ENCODE results near the gene LEMD2. TPM values are rescaled to one million over a fixed set of nuclear protein-coding genes. Genes with fewer than 3 reads are reported as not detected.

The LEMD2 gene
- total and polyA plus RNA-seq, 2 donors (not counting 1 experiment from before 2014, with no cell fraction given), result 25.7 to 61.9 TPM

DNA sequence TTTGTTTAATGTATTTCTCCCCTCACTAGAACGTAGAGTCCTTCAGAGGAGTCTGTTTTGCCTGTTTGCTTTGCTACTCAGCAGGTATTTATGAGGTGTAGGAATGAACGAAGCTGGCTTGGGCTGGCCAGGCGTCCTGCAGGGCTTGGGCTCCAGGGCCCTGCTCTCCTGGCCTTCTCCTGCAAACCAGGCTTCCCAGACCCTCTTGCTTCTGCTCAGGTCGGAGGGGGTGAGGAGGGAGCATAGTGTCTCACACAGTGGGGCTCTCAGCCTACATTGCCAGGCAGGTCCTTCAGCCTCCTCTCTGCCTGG is 39.5 kb upstream of the LEMD2 start:
- Histone ChIP-seq H3K9me3 (ENCODE audit: control insufficient read depth, insufficient read depth, low read depth, low read length) (no peaks in the 10 kb centered on the region), H3K79me2 (ENCODE audit: control insufficient read depth, insufficient read depth, low read length) (no peaks in the 10 kb centered on the region), H3K4me1 (ENCODE audit: control insufficient read depth, extremely low read depth, insufficient read depth, low read length) (no peaks in the 10 kb centered on the region), H3K27me3 (ENCODE audit: control insufficient read depth, insufficient read depth, low read length) (peaks cover 22% of the 10 kb centered on the region), H3K9ac (ENCODE audit: insufficient read depth, low read length) (no peak overlapping the region), H3K4me2 (ENCODE audit: extremely low read depth, insufficient read depth, low read length) (no peak overlapping the region), H3K27ac (ENCODE audit: insufficient read depth, low read length) (no peak overlapping the region), H2AFZ (ENCODE audit: low read length) (no peak overlapping the region), H3K4me3 (replicated peaks in 1 of 4; ENCODE audit: control extremely low read depth in 1 of 4, insufficient read depth in 1 of 4, low read depth in 3 of 4, low read length in 4 of 4) (no peak overlapping the region), H3K36me3 (ENCODE audit: control insufficient read depth, insufficient read depth, low read length) (no peaks in the 10 kb centered on the region), H4K20me1 (ENCODE audit: control insufficient read depth, extremely low read depth, insufficient read depth, low read length) (no peaks in the 10 kb centered on the region)
- DNase-seq (ENCODE audit: low read depth in 2 of 2), result no peak
- TF ChIP-seq, protein P1, sequence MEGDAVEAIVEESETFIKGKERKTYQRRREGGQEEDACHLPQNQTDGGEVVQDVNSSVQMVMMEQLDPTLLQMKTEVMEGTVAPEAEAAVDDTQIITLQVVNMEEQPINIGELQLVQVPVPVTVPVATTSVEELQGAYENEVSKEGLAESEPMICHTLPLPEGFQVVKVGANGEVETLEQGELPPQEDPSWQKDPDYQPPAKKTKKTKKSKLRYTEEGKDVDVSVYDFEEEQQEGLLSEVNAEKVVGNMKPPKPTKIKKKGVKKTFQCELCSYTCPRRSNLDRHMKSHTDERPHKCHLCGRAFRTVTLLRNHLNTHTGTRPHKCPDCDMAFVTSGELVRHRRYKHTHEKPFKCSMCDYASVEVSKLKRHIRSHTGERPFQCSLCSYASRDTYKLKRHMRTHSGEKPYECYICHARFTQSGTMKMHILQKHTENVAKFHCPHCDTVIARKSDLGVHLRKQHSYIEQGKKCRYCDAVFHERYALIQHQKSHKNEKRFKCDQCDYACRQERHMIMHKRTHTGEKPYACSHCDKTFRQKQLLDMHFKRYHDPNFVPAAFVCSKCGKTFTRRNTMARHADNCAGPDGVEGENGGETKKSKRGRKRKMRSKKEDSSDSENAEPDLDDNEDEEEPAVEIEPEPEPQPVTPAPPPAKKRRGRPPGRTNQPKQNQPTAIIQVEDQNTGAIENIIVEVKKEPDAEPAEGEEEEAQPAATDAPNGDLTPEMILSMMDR (conservative IDR thresholded peaks at IDR 0.05 in 1 of 2, IDR thresholded peaks at IDR 0.05 in 1 of 2; ENCODE audit: low read depth in 1 of 2, low read length in 2 of 2), result no peak
- no peak for TF ChIP-seq EZH2 (IDR thresholded peaks at IDR 0.05; ENCODE audit: low read length, missing control alignments)

DNA sequence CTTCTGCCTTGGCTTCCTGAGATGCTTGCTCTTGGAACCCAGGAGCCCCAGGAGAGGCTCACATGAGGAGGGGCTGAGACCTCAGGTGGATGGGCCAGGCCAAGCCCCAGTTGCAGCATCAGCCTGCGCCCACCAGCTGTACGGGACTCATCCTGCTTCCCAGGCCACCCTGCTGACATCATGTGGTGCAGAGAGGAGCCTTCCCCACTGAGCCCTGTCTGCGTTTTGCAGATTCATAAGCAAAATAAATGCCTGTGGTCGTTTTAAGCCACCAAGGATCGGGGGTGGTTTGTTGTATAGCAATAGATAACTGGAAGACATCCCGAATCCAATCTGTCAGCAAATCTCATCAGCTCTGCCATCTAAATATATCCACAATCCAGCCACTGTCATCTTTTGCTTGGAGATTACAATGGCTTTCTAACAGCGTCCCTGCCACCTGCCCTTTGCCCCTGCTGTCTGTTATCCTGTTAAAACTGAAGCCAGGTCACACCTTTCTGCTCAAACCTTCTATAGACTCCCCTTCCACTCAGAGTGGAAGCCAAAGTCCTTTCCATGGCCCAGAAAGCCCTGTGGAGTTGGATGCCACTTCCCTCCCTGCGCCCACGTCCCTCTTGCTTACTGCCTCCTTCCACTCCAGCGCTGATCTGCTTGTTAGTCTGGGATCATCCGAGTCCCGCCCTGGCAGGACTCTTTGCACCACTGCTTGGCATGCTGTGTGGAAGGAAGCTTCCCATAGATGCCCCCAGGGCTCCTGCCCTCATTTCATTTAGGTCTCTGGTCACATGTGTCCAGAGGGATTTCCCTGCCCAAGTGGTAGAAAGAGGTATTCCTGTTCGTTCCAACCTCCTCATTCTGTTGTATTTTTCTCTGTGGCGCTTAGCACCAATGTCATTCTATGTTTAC is 38.9 kb upstream of the LEMD2 start:
- no peak overlapping the region for H3K4me3 ChIP-seq (replicated peaks in 1 of 4; ENCODE audit: control extremely low read depth in 1 of 4, insufficient read depth in 1 of 4, low read depth in 3 of 4, low read length in 4 of 4)
- no peaks in the 10 kb centered on the region for H3K4me1 ChIP-seq (ENCODE audit: control insufficient read depth, extremely low read depth, insufficient read depth, low read length)
- no peaks in the 10 kb centered on the region for H3K36me3 ChIP-seq (ENCODE audit: control insufficient read depth, insufficient read depth, low read length)
- no peaks in the 10 kb centered on the region for H4K20me1 ChIP-seq (ENCODE audit: control insufficient read depth, extremely low read depth, insufficient read depth, low read length)
- peak in 1 of 2 donors; percentile 13 for DNase-seq (ENCODE audit: low read depth in 2 of 2)
- no peaks in the 10 kb centered on the region for H3K79me2 ChIP-seq (ENCODE audit: control insufficient read depth, insufficient read depth, low read length)
- peaks cover 22% of the 10 kb centered on the region for H3K27me3 ChIP-seq (ENCODE audit: control insufficient read depth, insufficient read depth, low read length)
- H3K27ac ChIP-seq (ENCODE audit: insufficient read depth, low read length), result no peak overlapping the region
- TF ChIP-seq, protein P1 (conservative IDR thresholded peaks at IDR 0.05 in 1 of 2, IDR thresholded peaks at IDR 0.05 in 1 of 2; ENCODE audit: low read depth in 1 of 2, low read length in 2 of 2), result no peak
- TF ChIP-seq EZH2 (IDR thresholded peaks at IDR 0.05; ENCODE audit: low read length, missing control alignments), result no peak
- no peak overlapping the region for H2AFZ ChIP-seq (ENCODE audit: low read length)
- no peaks in the 10 kb centered on the region for H3K9me3 ChIP-seq (ENCODE audit: control insufficient read depth, insufficient read depth, low read depth, low read length)
- no peak overlapping the region for H3K4me2 ChIP-seq (ENCODE audit: extremely low read depth, insufficient read depth, low read length)
- H3K9ac ChIP-seq (ENCODE audit: insufficient read depth, low read length), result no peak overlapping the region

DNA sequence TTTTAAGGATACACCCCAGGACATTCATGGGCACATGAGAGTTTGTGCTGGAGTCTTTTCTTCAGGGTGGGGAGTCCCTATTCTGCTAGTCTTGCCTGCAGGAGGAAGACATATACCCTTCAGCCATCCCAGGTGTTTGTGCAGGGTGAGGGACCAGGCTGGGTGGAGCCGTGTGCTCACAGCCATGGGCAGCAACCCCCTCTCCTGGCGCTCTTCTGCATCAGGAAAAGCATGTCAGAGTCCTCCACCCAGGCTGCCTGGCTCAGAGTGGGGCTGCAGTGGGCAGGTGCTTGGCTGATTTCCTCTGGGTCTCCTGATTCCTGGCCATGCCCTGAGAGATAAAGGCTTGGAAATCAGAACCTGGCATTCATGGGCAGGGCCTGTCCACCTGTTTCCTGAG is 37.6 kb upstream of the LEMD2 start:
- no peak overlapping the region for H3K9ac ChIP-seq (ENCODE audit: insufficient read depth, low read length)
- no peak for DNase-seq (ENCODE audit: low read depth in 2 of 2)
- no peak for TF ChIP-seq EZH2 (IDR thresholded peaks at IDR 0.05; ENCODE audit: low read length, missing control alignments)
- TF ChIP-seq, protein P1 (conservative IDR thresholded peaks at IDR 0.05 in 1 of 2, IDR thresholded peaks at IDR 0.05 in 1 of 2; ENCODE audit: low read depth in 1 of 2, low read length in 2 of 2), result no peak
- no peaks in the 10 kb centered on the region for H3K4me1 ChIP-seq (ENCODE audit: control insufficient read depth, extremely low read depth, insufficient read depth, low read length)
- H2AFZ ChIP-seq (ENCODE audit: low read length), result no peak overlapping the region
- no peak overlapping the region for H3K27ac ChIP-seq (ENCODE audit: insufficient read depth, low read length)
- peaks cover 22% of the 10 kb centered on the region for H3K27me3 ChIP-seq (ENCODE audit: control insufficient read depth, insufficient read depth, low read length)
- H3K36me3 ChIP-seq (ENCODE audit: control insufficient read depth, insufficient read depth, low read length), result no peaks in the 10 kb centered on the region
- H4K20me1 ChIP-seq (ENCODE audit: control insufficient read depth, extremely low read depth, insufficient read depth, low read length), result no peaks in the 10 kb centered on the region
- no peak overlapping the region for H3K4me2 ChIP-seq (ENCODE audit: extremely low read depth, insufficient read depth, low read length)
- H3K9me3 ChIP-seq (ENCODE audit: control insufficient read depth, insufficient read depth, low read depth, low read length), result no peaks in the 10 kb centered on the region
- H3K79me2 ChIP-seq (ENCODE audit: control insufficient read depth, insufficient read depth, low read length), result no peaks in the 10 kb centered on the region
- no peak overlapping the region for H3K4me3 ChIP-seq (replicated peaks in 1 of 4; ENCODE audit: control extremely low read depth in 1 of 4, insufficient read depth in 1 of 4, low read depth in 3 of 4, low read length in 4 of 4)
